Hepatocyte (in vitro differentiated cells): ENCODE results near the gene LPP. TPM values are rescaled to one million over a fixed set of nuclear protein-coding genes. Genes with fewer than 3 reads are reported as not detected.

Experiments
- DNase-seq: peaks from one replicate; pipeline ENCODE4 v3.0.0-alpha.2; 2016; ENCODE audit warnings: low spot score
- H2AFZ ChIP-seq: fragments of 200-600 bp; sonication (generic); 2 replicates; pipeline ENCODE4 v1.6.0; 2016; ENCODE audit warnings: antibody characterized with exemption, mild to moderate bottlenecking
- H3K27ac ChIP-seq: fragments of 200-600 bp; sonication (generic); 2 replicates; pipeline ENCODE4 v1.5.1; 2016; ENCODE audit warnings: mild to moderate bottlenecking
- H3K27me3 ChIP-seq: fragments of 200-600 bp; sonication (generic); 2 replicates; pipeline ENCODE4 v1.6.1; 2016
- H3K36me3 ChIP-seq: fragments of 200-600 bp; sonication (generic); replicated peaks from 2 replicates; pipeline ENCODE4 v1.5.1; 2016; ENCODE audit warnings: low read depth; ENCODE audit not compliant: insufficient read depth
- H3K4me1 ChIP-seq: fragments of 200-600 bp; sonication (generic); 2 replicates; pipeline ENCODE4 v1.5.1; 2016; ENCODE audit warnings: mild to moderate bottlenecking, moderate library complexity; ENCODE audit not compliant: insufficient read depth
- H3K4me2 ChIP-seq: fragments of 200-600 bp; sonication (generic); 2 replicates; pipeline ENCODE4 v1.6.0; 2016
- H3K4me3 ChIP-seq: fragments of 200-600 bp; sonication (generic); 2 replicates; pipeline ENCODE4 v1.5.1; 2016; ENCODE audit warnings: mild to moderate bottlenecking
- H3K79me2 ChIP-seq: fragments of 200-600 bp; sonication (generic); 2 replicates; pipeline ENCODE4 v1.6.0; 2017; ENCODE audit warnings: mild to moderate bottlenecking
- H3K9me2 ChIP-seq: fragments of 200-600 bp; sonication (generic); replicated peaks from 2 replicates; pipeline ENCODE4 v1.6.0; 2017; ENCODE audit warnings: mild to moderate bottlenecking; ENCODE audit not compliant: insufficient read depth
- H3K9me3 ChIP-seq: fragments of 200-600 bp; sonication (generic); 2 replicates; pipeline ENCODE4 v1.5.1; 2016; ENCODE audit warnings: low read depth, mild to moderate bottlenecking
- H4K20me1 ChIP-seq: fragments of 200-600 bp; sonication (generic); 2 replicates; pipeline ENCODE4 v1.6.0; 2016; ENCODE audit warnings: mild to moderate bottlenecking; ENCODE audit not compliant: insufficient read depth, poor library complexity, severe bottlenecking
- EZH2 ChIP-seq: fragments of 200-600 bp; sonication (generic); IDR thresholded peaks from 2 replicates; pipeline ENCODE4 v1.6.1; 2016; ENCODE audit warnings: antibody characterized with exemption, mild to moderate bottlenecking, borderline replicate concordance
- EZH2phosphoT487 ChIP-seq: fragments of 200-600 bp; sonication (generic); IDR thresholded peaks from one replicate; pipeline ENCODE4 v1.6.1; 2018; ENCODE audit warnings: antibody characterized with exemption, mild to moderate bottlenecking, low read depth, moderate library complexity; ENCODE audit not compliant: unreplicated experiment, severe bottlenecking
- WGBS: methylation state at CpG from one replicate; pipeline ENCODE4 v1.1.6; 2016; ENCODE audit warnings: low lambda C conversion rate; ENCODE audit errors: missing lambda C conversion rate; 5-methylcytosine and 5-hydroxymethylcytosine counted together
- polyA plus RNA-seq: library from polyadenylated mRNA; unstranded; fragments of >200 nt; fragmentation: Nextera tagmentation; extraction: Ambion mirVana; gene quantifications from 2 replicates; pipeline ENCODE4 v1.2.1, GENCODE V29; 2016
- total RNA-seq: library from RNA; depleted of rRNA; stranded (reverse); fragments of >200 nt; gene quantifications from 2 replicates; pipeline ENCODE4 v1.2.3, GENCODE V29; 2014
- TF ChIP-seq, protein P1 (sequence below): fragments of 200-600 bp; sonication (generic); IDR thresholded peaks from 2 replicates; pipeline ENCODE4 v1.5.1; 2016; ENCODE audit warnings: antibody characterized with exemption, mild to moderate bottlenecking; ENCODE audit not compliant: poor library complexity

Gene LPP
- total and polyA plus RNA-seq, 2 experiments from 2014 or later: 53.2 to 73.8 TPM

DNA sequence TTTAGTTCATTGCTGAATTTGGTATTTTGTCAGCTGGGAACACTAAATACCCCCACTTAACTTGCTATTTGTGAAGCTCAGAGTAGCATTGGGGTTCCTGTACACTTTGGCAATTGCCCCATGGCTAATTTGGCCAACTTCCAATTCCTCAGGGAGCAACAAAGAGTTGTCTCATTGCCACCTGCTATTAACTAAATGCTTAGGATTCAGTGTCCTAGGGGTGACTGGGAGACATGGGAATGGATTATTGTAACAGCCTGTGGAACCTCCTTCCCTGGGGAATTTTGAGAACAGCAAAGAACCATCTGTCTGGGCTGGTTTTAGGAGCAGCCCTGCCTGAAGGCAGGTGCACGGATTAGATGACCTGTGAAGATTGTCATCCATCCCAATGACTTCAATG is 580.4 kb downstream of the LPP start:
- no peak for DNase-seq
- Histone ChIP-seq H3K27ac (no peak overlapping the region), H3K9me2 (no peaks in the 10 kb centered on the region), H2AFZ (no peak overlapping the region), H3K9me3 (no peaks in the 10 kb centered on the region), H3K79me2 (no peaks in the 10 kb centered on the region), H3K36me3 (no peaks in the 10 kb centered on the region), H3K4me2 (no peak overlapping the region), H3K4me3 (no peak overlapping the region), H3K27me3 (no peaks in the 10 kb centered on the region), H4K20me1 (no peaks in the 10 kb centered on the region), H3K4me1 (no peaks in the 10 kb centered on the region)
- WGBS: 100% methylated on average over 1 of the region's 1 CpG
- TF ChIP-seq, protein P1, sequence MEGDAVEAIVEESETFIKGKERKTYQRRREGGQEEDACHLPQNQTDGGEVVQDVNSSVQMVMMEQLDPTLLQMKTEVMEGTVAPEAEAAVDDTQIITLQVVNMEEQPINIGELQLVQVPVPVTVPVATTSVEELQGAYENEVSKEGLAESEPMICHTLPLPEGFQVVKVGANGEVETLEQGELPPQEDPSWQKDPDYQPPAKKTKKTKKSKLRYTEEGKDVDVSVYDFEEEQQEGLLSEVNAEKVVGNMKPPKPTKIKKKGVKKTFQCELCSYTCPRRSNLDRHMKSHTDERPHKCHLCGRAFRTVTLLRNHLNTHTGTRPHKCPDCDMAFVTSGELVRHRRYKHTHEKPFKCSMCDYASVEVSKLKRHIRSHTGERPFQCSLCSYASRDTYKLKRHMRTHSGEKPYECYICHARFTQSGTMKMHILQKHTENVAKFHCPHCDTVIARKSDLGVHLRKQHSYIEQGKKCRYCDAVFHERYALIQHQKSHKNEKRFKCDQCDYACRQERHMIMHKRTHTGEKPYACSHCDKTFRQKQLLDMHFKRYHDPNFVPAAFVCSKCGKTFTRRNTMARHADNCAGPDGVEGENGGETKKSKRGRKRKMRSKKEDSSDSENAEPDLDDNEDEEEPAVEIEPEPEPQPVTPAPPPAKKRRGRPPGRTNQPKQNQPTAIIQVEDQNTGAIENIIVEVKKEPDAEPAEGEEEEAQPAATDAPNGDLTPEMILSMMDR: no peak
- TF ChIP-seq EZH2: no peak
- TF ChIP-seq EZH2phosphoT487: no peak

DNA sequence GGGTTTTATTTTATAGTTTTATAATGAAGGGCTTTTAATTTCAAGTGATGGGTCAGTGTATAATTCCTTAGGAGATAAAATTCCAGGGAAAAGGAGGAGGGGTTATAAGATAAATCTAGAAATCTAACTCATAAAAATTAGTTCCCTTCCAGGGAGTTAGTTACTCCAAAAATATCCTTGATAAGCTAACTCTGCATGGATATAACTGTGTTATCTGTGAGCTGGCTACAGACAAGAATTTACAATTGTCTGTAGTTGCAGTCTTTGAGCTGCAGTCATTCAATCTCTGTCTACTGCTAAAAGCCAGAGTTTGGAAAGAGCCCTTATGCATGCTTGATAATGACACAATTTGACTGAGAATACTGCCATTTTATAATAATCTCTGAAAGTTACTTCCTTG is 585.6 kb downstream of the LPP start:
- Histone ChIP-seq H3K4me3 (no peak overlapping the region), H3K79me2 (peaks cover 2% of the 10 kb centered on the region), H3K4me1 (peaks cover 4% of the 10 kb centered on the region), H3K36me3 (no peaks in the 10 kb centered on the region), H3K4me2 (no peak overlapping the region), H3K9me2 (no peaks in the 10 kb centered on the region), H3K27me3 (no peaks in the 10 kb centered on the region), H3K9me3 (no peaks in the 10 kb centered on the region), H3K27ac (no peak overlapping the region), H2AFZ (no peak overlapping the region), H4K20me1 (no peaks in the 10 kb centered on the region)
- TF ChIP-seq EZH2phosphoT487 (no peak), EZH2 (no peak)
- TF ChIP-seq, protein P1: no peak
- no peak for DNase-seq

DNA sequence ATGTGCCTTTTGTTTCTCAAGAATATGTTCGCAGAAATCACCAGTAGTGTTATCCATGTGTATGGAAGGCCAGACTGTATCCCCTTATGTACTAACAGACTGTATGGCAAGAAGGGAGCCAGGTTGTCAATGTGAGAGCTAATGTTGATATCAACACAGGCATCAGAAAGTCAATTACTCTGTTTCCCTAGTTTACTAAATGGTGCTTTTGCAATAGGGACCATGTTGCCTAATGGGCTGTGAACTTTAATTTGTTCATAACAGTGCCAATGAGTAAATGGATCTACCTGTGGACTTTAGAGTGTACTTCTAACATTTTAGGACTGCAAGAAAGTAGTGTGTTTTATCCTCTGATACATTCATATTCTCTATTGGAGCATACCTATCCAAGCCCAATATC is 586.1 kb downstream of the LPP start:
- no peak overlapping the region for H3K4me2 ChIP-seq
- DNase-seq: no peak
- 90% methylated on average over 1 of the region's 1 CpG for WGBS

More for the DNA sequence above, 586.1 kb downstream of the LPP start:
- H3K36me3 ChIP-seq: no peaks in the 10 kb centered on the region
- H3K9me2 ChIP-seq: no peaks in the 10 kb centered on the region
- peaks cover 4% of the 10 kb centered on the region for H3K4me1 ChIP-seq
- no peak for TF ChIP-seq EZH2phosphoT487
- no peak for TF ChIP-seq EZH2
- TF ChIP-seq, protein P1: no peak
- H3K9me3 ChIP-seq: no peaks in the 10 kb centered on the region
- no peak overlapping the region for H2AFZ ChIP-seq
- peaks cover 2% of the 10 kb centered on the region for H3K79me2 ChIP-seq
- H3K27ac ChIP-seq: no peak overlapping the region
- H3K27me3 ChIP-seq: no peaks in the 10 kb centered on the region
- H4K20me1 ChIP-seq: no peaks in the 10 kb centered on the region
- no peak overlapping the region for H3K4me3 ChIP-seq
